Ectodermal cell (in vitro differentiated cells): ENCODE measurements around the gene PIBF1. TPM values are rescaled to one million over a fixed set of nuclear protein-coding genes. Genes with fewer than 3 reads are reported as not detected.

Experiments
- H3K27ac ChIP-seq: 2 replicates; pipeline ENCODE4 v1.7.0; 2013; ENCODE audit warnings: mild to moderate bottlenecking, low read depth, low read length; ENCODE audit not compliant: insufficient read depth, poor library complexity, severe bottlenecking
- H3K27me3 ChIP-seq: 2 replicates; pipeline ENCODE4 v1.7.0; 2013; ENCODE audit warnings: mild to moderate bottlenecking, low read length; ENCODE audit not compliant: insufficient read depth, control insufficient read depth, poor library complexity, severe bottlenecking
- H3K36me3 ChIP-seq: one replicate; pipeline ENCODE4 v1.7.0; 2013; ENCODE audit warnings: low read length; ENCODE audit not compliant: control insufficient read depth, insufficient read depth
- H3K4me1 ChIP-seq: one replicate; pipeline ENCODE4 v1.7.0; 2013; ENCODE audit warnings: low read length; ENCODE audit not compliant: control insufficient read depth, insufficient read depth
- H3K4me3 ChIP-seq: 2 replicates; pipeline ENCODE4 v1.7.0; 2013; ENCODE audit warnings: low read depth, low read length, control low read depth; ENCODE audit not compliant: insufficient read depth
- H3K9me3 ChIP-seq: 2 replicates; pipeline ENCODE4 v1.7.0; 2013; ENCODE audit warnings: mild to moderate bottlenecking, low read length, moderate library complexity; ENCODE audit not compliant: control insufficient read depth
- WGBS, 2 experiments: methylation state at CpG; one replicate each; pipeline ENCODE4 v1.1.7; 2013; ENCODE audit warnings: missing lambda C conversion rate in 2 of 2; 5-methylcytosine and 5-hydroxymethylcytosine counted together
- polyA plus RNA-seq, 4 experiments: library from polyadenylated mRNA; stranded (reverse); fragments of 50-300 nt; gene quantifications; one replicate each; pipeline ENCODE4 v1.2.3, GENCODE V29; 2013

The PIBF1 gene
- polyA plus RNA-seq (2013, experiment 1 of 4) = 19.3 TPM
- 20.5 TPM for polyA plus RNA-seq (2013, experiment 2 of 4)
- 24.2 TPM for polyA plus RNA-seq (2013, experiment 3 of 4)
- 22.1 TPM for polyA plus RNA-seq (2013, experiment 4 of 4)

DNA sequence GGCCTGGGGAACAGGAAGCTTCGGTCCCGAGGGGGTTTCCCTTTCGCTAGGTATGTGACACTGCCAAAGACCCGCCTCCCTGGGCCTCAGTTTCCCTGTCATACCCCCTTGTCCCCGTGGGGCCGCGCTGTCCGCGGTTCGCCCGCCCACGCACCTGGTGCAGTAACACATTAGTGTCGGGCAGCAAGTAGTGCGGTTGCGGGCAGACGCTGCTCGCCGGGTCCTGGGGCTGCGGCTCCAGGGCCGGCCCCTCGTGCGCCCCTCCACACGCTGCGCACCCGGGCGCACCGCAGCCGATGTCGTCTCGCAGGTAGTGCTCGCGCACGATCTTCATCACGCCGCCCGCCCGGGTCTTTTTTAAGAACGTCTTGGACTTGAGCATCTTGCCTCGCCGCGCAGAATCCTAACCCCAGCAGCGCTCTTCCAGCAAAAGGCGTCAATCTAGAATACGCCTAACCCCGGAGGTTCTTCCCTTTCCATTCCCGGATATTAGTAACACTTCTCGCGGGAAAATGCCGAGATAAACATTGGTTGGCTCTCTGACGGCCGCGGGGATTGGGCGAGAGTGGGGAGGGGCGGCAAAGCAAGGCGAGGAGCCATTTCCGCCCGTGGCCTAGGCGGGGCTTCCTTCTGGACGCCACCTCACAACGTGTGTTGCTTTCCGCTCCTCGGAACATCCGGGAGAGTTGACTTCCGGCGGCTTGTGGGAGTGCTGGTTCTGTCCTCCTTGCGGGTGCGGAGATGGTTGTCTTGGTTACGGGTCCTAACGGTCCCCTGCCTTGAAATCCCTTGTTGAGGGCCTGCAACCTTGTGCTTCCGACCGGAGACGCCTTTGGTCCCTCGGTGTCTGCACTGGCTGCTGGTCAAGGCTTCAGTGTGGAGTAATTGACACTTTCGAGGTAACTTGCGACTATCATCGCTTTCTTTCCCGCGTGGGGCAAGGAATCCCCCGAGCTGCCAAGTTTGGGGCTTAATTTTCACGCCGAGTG, at the start of gene PIBF1, which contains the start of gene DIS3:
TSS of gene PIBF1 (plus strand) at position 683 of the 989 bp plus-strand sequence. CDS start 1,337 bp downstream, outside the sequence.
TSS of gene DIS3 (minus strand) at position 450 of the 989 bp plus-strand sequence. CDS start at position 382, 68 bp downstream.
- Histone ChIP-seq H3K4me3 (peak within 1 kb of the TSS; percentile 77), H3K9me3 (no peaks in the 10 kb centered on the region), H3K4me1 (no peaks in the 10 kb centered on the region), H3K27ac (peak within 1 kb of the TSS; percentile 64), H3K27me3 (no peaks in the 10 kb centered on the region), H3K36me3 (peaks cover 15% of the 10 kb centered on the region)
- 0 to 1% methylated on average over 81 of the region's 81 CpGs for WGBS, 2 experiments

DNA sequence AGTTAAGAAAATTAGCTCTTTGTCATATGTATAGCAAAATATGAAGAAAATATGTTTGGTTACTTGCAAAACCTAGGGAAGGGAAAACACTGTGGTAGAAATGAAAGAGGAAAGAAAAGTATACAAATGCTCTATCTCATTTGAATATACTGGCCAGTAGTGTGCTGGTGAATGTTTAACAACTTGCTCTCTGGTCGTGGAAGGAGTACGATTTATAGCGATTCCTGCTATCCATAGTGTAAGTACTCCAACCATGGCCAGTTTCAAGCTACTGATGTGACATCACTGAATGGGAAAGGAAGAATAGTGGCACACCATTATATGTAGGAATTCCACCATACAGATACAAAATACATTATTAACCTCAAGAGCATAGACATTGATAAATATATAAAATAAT, 44.9 kb upstream of the PIBF1 start:
- Histone ChIP-seq H3K4me3 (no peak overlapping the region), H3K27ac (no peak overlapping the region), H3K27me3 (no peaks in the 10 kb centered on the region), H3K9me3 (no peaks in the 10 kb centered on the region), H3K36me3 (peaks cover 14% of the 10 kb centered on the region), H3K4me1 (no peaks in the 10 kb centered on the region)
- 95 to 96% methylated on average over 3 of the region's 3 CpGs for WGBS, 2 experiments

- Histone ChIP-seq H3K36me3 (peaks cover 12% of the 10 kb centered on the region), H3K27me3 (no peaks in the 10 kb centered on the region)
- 94 to 96% methylated on average over 1 of the region's 1 CpG for WGBS, 2 experiments
Observed at GRCh38 chr13:72740015-72740414, 41.9 kb upstream of the PIBF1 start.

DNA sequence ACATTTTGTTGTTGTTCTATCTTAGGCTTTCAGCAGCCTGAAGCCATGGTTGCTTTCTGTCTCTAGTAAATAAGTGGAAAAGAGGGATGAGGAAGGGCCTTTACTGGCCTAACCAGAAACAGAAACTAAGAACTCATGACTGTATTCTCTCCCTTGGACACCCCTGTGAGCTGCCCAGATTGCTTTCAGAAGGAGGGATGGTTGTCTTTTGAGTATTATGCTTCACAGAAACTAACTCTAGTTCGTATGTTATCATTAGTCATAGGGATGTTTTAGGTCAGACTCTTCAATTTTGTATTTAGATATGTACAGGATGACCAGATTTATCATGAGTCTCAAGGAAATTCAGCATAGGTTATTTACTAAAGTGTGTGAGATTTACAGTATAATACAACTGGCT, 36.7 kb upstream of the PIBF1 start:
- peaks cover 34% of the 10 kb centered on the region for H3K36me3 ChIP-seq

More at GRCh38 chr13:72740015-72740414, 41.9 kb upstream of the PIBF1 start:
- Histone ChIP-seq H3K4me3 (no peak overlapping the region), H3K9me3 (no peaks in the 10 kb centered on the region), H3K4me1 (no peaks in the 10 kb centered on the region), H3K27ac (no peak overlapping the region)

DNA sequence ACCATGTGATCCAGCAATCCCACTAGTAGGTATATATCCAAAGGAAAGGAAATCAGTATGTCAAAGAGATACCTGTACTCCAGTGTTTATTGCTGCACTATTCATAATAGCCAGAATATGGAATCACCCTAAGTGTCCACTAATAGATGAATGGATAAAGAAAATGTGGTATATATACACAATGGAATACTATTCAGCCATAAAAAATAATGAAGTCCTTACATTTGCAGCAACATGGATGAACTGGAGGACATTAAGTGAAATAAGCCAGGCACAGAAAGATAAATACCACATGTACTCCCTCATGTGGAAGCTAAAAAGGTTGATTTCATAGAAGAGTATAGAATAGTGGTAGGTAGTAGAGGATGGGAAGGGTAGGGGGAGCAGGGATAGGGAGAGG, 30.7 kb upstream of the PIBF1 start:
- Histone ChIP-seq H3K27me3 (no peaks in the 10 kb centered on the region), H3K4me1 (no peaks in the 10 kb centered on the region), H3K27ac (no peak overlapping the region), H3K9me3 (no peaks in the 10 kb centered on the region), H3K4me3 (no peak overlapping the region), H3K36me3 (peaks cover 33% of the 10 kb centered on the region)

More for the DNA sequence above, 36.7 kb upstream of the PIBF1 start:
- no peak overlapping the region for H3K4me3 ChIP-seq
- no peaks in the 10 kb centered on the region for H3K4me1 ChIP-seq
- H3K9me3 ChIP-seq = no peaks in the 10 kb centered on the region
- 82 to 100% methylated on average over 1 of the region's 1 CpG for WGBS, 2 experiments
- no peaks in the 10 kb centered on the region for H3K27me3 ChIP-seq
- no peak overlapping the region for H3K27ac ChIP-seq

DNA sequence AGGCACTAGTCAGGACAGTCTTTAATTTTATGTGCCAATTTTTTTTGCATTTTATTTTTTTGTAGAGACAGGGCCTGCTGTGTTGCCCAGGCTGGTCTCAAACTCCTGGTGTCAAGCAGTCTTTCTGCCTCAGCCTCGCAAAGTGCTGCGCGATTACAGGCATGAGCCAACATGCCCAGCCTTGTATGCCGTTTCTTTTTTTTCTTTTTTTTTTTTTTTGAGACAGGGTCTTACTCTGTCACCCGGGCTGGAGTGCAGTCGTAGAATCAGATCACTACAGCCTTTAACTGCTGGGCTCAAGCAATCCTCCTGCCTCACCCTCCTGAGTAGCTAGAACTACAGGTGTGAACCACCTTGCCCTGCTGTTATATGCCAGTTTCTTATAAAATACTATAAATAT, 27.8 kb upstream of the PIBF1 start:
- no peaks in the 10 kb centered on the region for H3K27me3 ChIP-seq
- H3K9me3 ChIP-seq = no peaks in the 10 kb centered on the region
- H3K4me1 ChIP-seq = no peaks in the 10 kb centered on the region
- no peak overlapping the region for H3K4me3 ChIP-seq
- H3K36me3 ChIP-seq = peaks cover 22% of the 10 kb centered on the region
- no peak overlapping the region for H3K27ac ChIP-seq
- 96 to 97% methylated on average over 6 of the region's 6 CpGs for WGBS, 2 experiments

GRCh38 chr13:72757792-72758535, 24.0 kb upstream of the PIBF1 start:
- H3K27me3 ChIP-seq = no peaks in the 10 kb centered on the region
- WGBS, 2 experiments = 92 to 97% methylated on average over 3 of the region's 4 CpGs
- H3K4me1 ChIP-seq = no peaks in the 10 kb centered on the region
- H3K4me3 ChIP-seq = no peak overlapping the region
- H3K36me3 ChIP-seq = peaks cover 20% of the 10 kb centered on the region
- H3K9me3 ChIP-seq = no peaks in the 10 kb centered on the region
- H3K27ac ChIP-seq = no peak overlapping the region

- Histone ChIP-seq H3K9me3 (no peaks in the 10 kb centered on the region), H3K4me3 (no peak overlapping the region), H3K27ac (no peak overlapping the region), H3K4me1 (no peaks in the 10 kb centered on the region), H3K27me3 (no peaks in the 10 kb centered on the region), H3K36me3 (peaks cover 24% of the 10 kb centered on the region)
- 89 to 94% methylated on average over 2 to 3 of the region's 3 CpGs for WGBS, 2 experiments
Observed at GRCh38 chr13:72760189-72760588, 21.7 kb upstream of the PIBF1 start.

- Histone ChIP-seq H3K27ac (no peak overlapping the region), H3K9me3 (no peaks in the 10 kb centered on the region), H3K27me3 (no peaks in the 10 kb centered on the region), H3K4me3 (no peak overlapping the region), H3K4me1 (no peaks in the 10 kb centered on the region), H3K36me3 (peaks cover 31% of the 10 kb centered on the region)
- 85 to 92% methylated on average over 2 of the region's 2 CpGs for WGBS, 2 experiments
Observed at GRCh38 chr13:72763411-72763810, 18.5 kb upstream of the PIBF1 start.

DNA sequence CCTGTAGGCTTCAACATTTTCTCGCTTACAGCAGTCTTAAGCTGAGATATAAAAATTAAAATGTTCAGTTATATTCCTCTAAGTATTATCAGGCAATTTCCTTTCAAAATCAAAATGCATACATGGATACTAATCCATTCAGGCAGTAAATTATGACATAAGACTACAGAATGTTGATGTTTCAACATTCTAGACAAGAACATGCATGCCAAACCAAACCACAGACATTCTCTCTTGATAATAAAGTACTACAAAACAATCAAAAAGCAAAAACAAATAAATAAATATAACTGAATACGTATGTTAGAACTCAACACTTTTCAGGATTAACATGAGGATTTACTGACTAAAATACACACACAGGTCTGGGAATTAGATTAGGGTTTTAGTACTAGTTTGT, 7.9 kb upstream of the PIBF1 start:
- H3K36me3 ChIP-seq = peaks cover 51% of the 10 kb centered on the region
- no peaks in the 10 kb centered on the region for H3K27me3 ChIP-seq
- no peak overlapping the region for H3K27ac ChIP-seq
- no peaks in the 10 kb centered on the region for H3K9me3 ChIP-seq
- WGBS, 2 experiments = 83% methylated on average over 1 of the region's 2 CpGs; no CpG with 5 or more reads in 1 of the 2 experiments
- H3K4me3 ChIP-seq = no peak overlapping the region
- H3K4me1 ChIP-seq = no peaks in the 10 kb centered on the region
